Liver (tissue), 9 donors: ENCODE data around the gene CSF2. TPM values are rescaled to one million over a fixed set of nuclear protein-coding genes. Genes with fewer than 3 reads are reported as not detected.

Experiments
- DNase-seq: peaks from one replicate; pipeline ENCODE4 v3.0.0-alpha.2; 2017; ENCODE audit warnings: low spot score
- H3K27ac ChIP-seq, 2 donors: one replicate each; pipeline ENCODE4 v1.7.0; 2013; ENCODE audit warnings: inconsistent platforms in 2 of 2, low read length in 2 of 2, control low read depth in 1 of 2, low read depth in 1 of 2, mild to moderate bottlenecking in 1 of 2
- H3K27me3 ChIP-seq, 4 donors: one replicate each; pipeline versions ENCODE4 v1.6.1 to v1.7.0; 2013; ENCODE audit warnings: low read length in 3 of 4, inconsistent platforms in 1 of 4, mild to moderate bottlenecking in 1 of 4, moderate library complexity in 1 of 4; ENCODE audit not compliant: control insufficient read depth in 4 of 4, insufficient read depth in 4 of 4
- H3K36me3 ChIP-seq, 4 donors: one replicate each; pipeline versions ENCODE4 v1.6.1 to v1.7.0; 2013; ENCODE audit warnings: low read length in 3 of 4, mild to moderate bottlenecking in 3 of 4, low read depth in 1 of 4, moderate library complexity in 1 of 4; ENCODE audit not compliant: control insufficient read depth in 4 of 4, insufficient read depth in 3 of 4
- H3K4me1 ChIP-seq, 4 donors: one replicate each; pipeline versions ENCODE4 v1.6.1 to v1.7.0; 2013; ENCODE audit warnings: low read length in 3 of 4, mild to moderate bottlenecking in 3 of 4, moderate library complexity in 1 of 4; ENCODE audit not compliant: control insufficient read depth in 4 of 4, insufficient read depth in 4 of 4
- H3K4me3 ChIP-seq, 3 donors: one replicate each; pipeline versions ENCODE4 v1.6.1 to v1.7.0; 2013; ENCODE audit warnings: low read length in 3 of 3, control low read depth in 1 of 3, low read depth in 1 of 3, mild to moderate bottlenecking in 1 of 3
- H3K9ac ChIP-seq, 2 donors: one replicate each; pipeline ENCODE4 v1.7.0; 2013; ENCODE audit warnings: low read length in 2 of 2, mild to moderate bottlenecking in 2 of 2, moderate library complexity in 2 of 2, control low read depth in 1 of 2, low read depth in 1 of 2
- H3K9me3 ChIP-seq, 4 donors: one replicate each; pipeline versions ENCODE4 v1.6.1 to v1.7.0; 2013; ENCODE audit warnings: low read length in 3 of 4; ENCODE audit not compliant: control insufficient read depth in 4 of 4
- ATF3 ChIP-seq: IDR thresholded peaks from 2 replicates; pipeline ENCODE4 v1.6.1; 2016; ENCODE audit warnings: antibody characterized with exemption
- EGR1 ChIP-seq, 2 donors: IDR thresholded peaks; 2 replicates each; pipeline ENCODE4 v1.6.1; 2016 to 2018; ENCODE audit warnings: antibody characterized with exemption in 2 of 2, low read depth in 2 of 2
- FOXA1 ChIP-seq: IDR thresholded peaks from 2 replicates; pipeline ENCODE4 v1.6.1; 2016; ENCODE audit warnings: antibody characterized with exemption
- FOXA2 ChIP-seq: IDR thresholded peaks from 2 replicates; pipeline ENCODE4 v1.6.1; 2016; ENCODE audit warnings: antibody characterized with exemption
- GABPA ChIP-seq, 2 donors: IDR thresholded peaks in 1 of 2; conservative IDR thresholded peaks in 1 of 2; 2 replicates each; pipeline ENCODE4 v1.6.1; 2016; ENCODE audit warnings: antibody characterized with exemption in 2 of 2, mild to moderate bottlenecking in 1 of 2, moderate library complexity in 1 of 2
- HNF4A ChIP-seq, 2 donors: conservative IDR thresholded peaks; 2 replicates each; pipeline ENCODE4 v1.6.1; 2016; ENCODE audit warnings: antibody characterized with exemption in 2 of 2, mild to moderate bottlenecking in 2 of 2
- HNF4G ChIP-seq: IDR thresholded peaks from 2 replicates; pipeline ENCODE4 v1.6.1; 2016; ENCODE audit warnings: antibody characterized with exemption
- JUND ChIP-seq, 2 donors: IDR thresholded peaks; 2 replicates each; pipeline ENCODE4 v1.6.1; 2016; ENCODE audit warnings: antibody characterized with exemption in 2 of 2
- MAX ChIP-seq: IDR thresholded peaks from 2 replicates; pipeline ENCODE4 v1.6.1; 2016; ENCODE audit warnings: antibody characterized with exemption
- NR2F2 ChIP-seq: IDR thresholded peaks from 2 replicates; pipeline ENCODE4 v1.6.1; 2016; ENCODE audit warnings: antibody characterized with exemption
- RAD21 ChIP-seq, 2 donors: IDR thresholded peaks; 2 replicates each; pipeline ENCODE4 v1.6.1; 2016; ENCODE audit warnings: antibody characterized with exemption in 2 of 2, mild to moderate bottlenecking in 2 of 2
- TAF1 ChIP-seq: conservative IDR thresholded peaks from 2 replicates; pipeline ENCODE4 v1.6.1; 2016; ENCODE audit warnings: antibody characterized with exemption, mild to moderate bottlenecking
- YY1 ChIP-seq: IDR thresholded peaks from 2 replicates; pipeline ENCODE4 v1.6.1; 2016; ENCODE audit warnings: antibody characterized with exemption, mild to moderate bottlenecking
- ZBTB33 ChIP-seq: IDR thresholded peaks from 2 replicates; pipeline ENCODE4 v1.6.1; 2016; ENCODE audit warnings: antibody characterized with exemption
- WGBS: extraction: QIAGEN DNeasy Blood & Tissue Kit; methylation state at CpG from one replicate; pipeline ENCODE4 v1.1.7; 2013; 5-methylcytosine and 5-hydroxymethylcytosine counted together
- polyA plus RNA-seq, 2 donors: library from polyadenylated mRNA; stranded (reverse) in 1 of 2; unstranded in 1 of 2; fragments of 200-250 nt in 1 of 2; fragments of >200 nt in 1 of 2; fragmentation: Nextera tagmentation in 1 of 2; extraction: Ambion mirVana in 1 of 2; gene quantifications; one replicate each; pipeline versions ENCODE4 v1.2.1 to v1.2.3, GENCODE V29; 2013 to 2015
- total RNA-seq, 2 donors: library from RNA; depleted of rRNA; stranded (reverse); fragments of >200 nt; gene quantifications; one replicate each; pipeline ENCODE4 v1.2.3, GENCODE V29; 2014
- TF ChIP-seq, protein P1 (sequence below): IDR thresholded peaks from 2 replicates; pipeline ENCODE4 v1.6.1; 2016; ENCODE audit warnings: antibody characterized with exemption, mild to moderate bottlenecking
- TF ChIP-seq, protein P2 (sequence below): fragments of 150-350 bp; IDR thresholded peaks from 2 replicates; pipeline ENCODE4 v1.5.1; 2017; ENCODE audit warnings: improper control_type of control experiment, low read depth, low read length; ENCODE audit not compliant: missing input control
- donor health status: healthy.
- donor health status: healthy.
- donor health status: healthy.
- donor health status: healthy.
- donor health status: healthy.

Gene CSF2
- not detected for total RNA-seq
- polyA plus RNA-seq, result not detected

- Histone ChIP-seq H3K27ac (no peak within 1 kb of the TSS), H3K4me3 (no peak within 1 kb of the TSS), H3K9me3 (no peaks in the 10 kb centered on the region), H3K4me1 (no peaks in the 10 kb centered on the region), H3K36me3 (no peaks in the 10 kb centered on the region), H3K27me3 (no peaks in the 10 kb centered on the region), H3K9ac (no peak within 1 kb of the TSS)
- no peak for TF ChIP-seq FOXA2
- TF ChIP-seq EGR1 (IDR thresholded peaks at IDR 0.05; ENCODE audit: low read depth in 2 of 2), result no peak
- TF ChIP-seq RAD21 (IDR thresholded peaks at IDR 0.05), result no peak
- no peak for TF ChIP-seq GABPA (IDR thresholded peaks at IDR 0.05 in 1 of 2, conservative IDR thresholded peaks at IDR 0.05 in 1 of 2)
- TF ChIP-seq HNF4G, result no peak
- DNase-seq, result no peak
- 90% methylated on average over 12 of the region's 12 CpGs for WGBS
Observed at GRCh38 chr5:132073231-132074013, at the start of gene CSF2. CSF2 (plus strand) TSS chr5:132073789; CDS start chr5:132073824, 35 bp downstream.

DNA sequence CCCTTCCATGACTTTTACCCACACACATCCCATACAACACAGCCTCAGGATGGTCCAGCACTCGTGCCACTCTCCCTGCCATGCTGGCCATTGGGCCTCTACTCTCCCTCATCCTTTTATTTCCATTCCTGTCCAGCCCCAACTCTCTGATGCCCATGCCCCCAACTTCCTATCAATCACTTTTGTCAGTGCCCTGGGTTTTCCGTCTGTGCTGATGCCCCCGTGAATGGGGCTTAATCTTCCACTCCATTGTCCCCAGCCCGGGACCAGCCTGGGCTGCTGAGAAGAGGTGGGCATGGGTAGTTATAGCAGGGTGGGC lies 49.5 kb upstream of the CSF2 start:
- Histone ChIP-seq H3K36me3 (no peaks in the 10 kb centered on the region), H3K27ac (no peak overlapping the region), H3K4me1 (no peaks in the 10 kb centered on the region), H3K27me3 (no peaks in the 10 kb centered on the region), H3K4me3 (no peak overlapping the region), H3K9ac (no peak overlapping the region), H3K9me3 (no peaks in the 10 kb centered on the region)
- no peak for DNase-seq
- WGBS, result 78% methylated on average over 4 of the region's 4 CpGs
- no peak for TF ChIP-seq HNF4A (conservative IDR thresholded peaks at IDR 0.05)
- TF ChIP-seq MAX, result no peak
- TF ChIP-seq RAD21 (IDR thresholded peaks at IDR 0.05), result no peak
- no peak for TF ChIP-seq FOXA1
- TF ChIP-seq ATF3, result no peak
- no peak for TF ChIP-seq TAF1
- no peak for TF ChIP-seq EGR1 (IDR thresholded peaks at IDR 0.05; ENCODE audit: low read depth in 2 of 2)
- no peak for TF ChIP-seq NR2F2
- TF ChIP-seq HNF4G, result no peak
- no peak for TF ChIP-seq GABPA (IDR thresholded peaks at IDR 0.05 in 1 of 2, conservative IDR thresholded peaks at IDR 0.05 in 1 of 2)
- no peak for TF ChIP-seq ZBTB33

DNA sequence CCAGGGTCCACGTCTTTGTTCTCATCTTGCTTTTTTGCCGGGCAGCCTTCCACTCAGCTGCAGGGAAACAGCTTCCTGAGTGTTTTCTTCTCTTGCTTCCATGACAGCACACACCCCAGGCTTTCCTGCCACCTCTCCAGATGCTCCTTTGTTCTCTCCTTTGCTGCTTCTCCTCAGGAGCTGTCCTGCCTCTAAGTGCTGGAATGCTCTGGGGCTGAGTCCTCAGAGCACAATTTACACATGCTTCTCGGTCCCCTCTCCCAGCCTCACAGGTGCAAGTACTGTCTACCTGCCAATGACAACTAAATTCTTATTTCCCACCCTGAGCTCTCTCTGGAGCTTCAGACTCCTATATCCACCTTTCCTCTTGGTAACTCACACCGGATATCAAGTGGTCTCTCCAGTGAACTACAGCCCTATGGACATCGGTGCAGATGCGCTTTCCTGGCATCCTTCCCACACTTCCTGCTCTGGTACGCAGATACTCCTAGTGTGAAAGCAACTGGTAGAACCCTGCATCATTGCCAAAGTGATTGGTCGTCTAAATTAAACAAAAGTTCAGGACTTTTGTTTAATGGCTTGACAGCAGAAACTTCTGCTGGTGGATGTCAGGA lies 48.7 kb upstream of the CSF2 start:
- Histone ChIP-seq H3K36me3 (no peaks in the 10 kb centered on the region), H3K9me3 (no peaks in the 10 kb centered on the region), H3K4me3 (no peak overlapping the region), H3K27me3 (no peaks in the 10 kb centered on the region), H3K27ac (no peak overlapping the region), H3K4me1 (no peaks in the 10 kb centered on the region), H3K9ac (no peak overlapping the region)
- TF ChIP-seq JUND (IDR thresholded peaks at IDR 0.05) (no peak), YY1 (no peak)
- TF ChIP-seq, protein P1, sequence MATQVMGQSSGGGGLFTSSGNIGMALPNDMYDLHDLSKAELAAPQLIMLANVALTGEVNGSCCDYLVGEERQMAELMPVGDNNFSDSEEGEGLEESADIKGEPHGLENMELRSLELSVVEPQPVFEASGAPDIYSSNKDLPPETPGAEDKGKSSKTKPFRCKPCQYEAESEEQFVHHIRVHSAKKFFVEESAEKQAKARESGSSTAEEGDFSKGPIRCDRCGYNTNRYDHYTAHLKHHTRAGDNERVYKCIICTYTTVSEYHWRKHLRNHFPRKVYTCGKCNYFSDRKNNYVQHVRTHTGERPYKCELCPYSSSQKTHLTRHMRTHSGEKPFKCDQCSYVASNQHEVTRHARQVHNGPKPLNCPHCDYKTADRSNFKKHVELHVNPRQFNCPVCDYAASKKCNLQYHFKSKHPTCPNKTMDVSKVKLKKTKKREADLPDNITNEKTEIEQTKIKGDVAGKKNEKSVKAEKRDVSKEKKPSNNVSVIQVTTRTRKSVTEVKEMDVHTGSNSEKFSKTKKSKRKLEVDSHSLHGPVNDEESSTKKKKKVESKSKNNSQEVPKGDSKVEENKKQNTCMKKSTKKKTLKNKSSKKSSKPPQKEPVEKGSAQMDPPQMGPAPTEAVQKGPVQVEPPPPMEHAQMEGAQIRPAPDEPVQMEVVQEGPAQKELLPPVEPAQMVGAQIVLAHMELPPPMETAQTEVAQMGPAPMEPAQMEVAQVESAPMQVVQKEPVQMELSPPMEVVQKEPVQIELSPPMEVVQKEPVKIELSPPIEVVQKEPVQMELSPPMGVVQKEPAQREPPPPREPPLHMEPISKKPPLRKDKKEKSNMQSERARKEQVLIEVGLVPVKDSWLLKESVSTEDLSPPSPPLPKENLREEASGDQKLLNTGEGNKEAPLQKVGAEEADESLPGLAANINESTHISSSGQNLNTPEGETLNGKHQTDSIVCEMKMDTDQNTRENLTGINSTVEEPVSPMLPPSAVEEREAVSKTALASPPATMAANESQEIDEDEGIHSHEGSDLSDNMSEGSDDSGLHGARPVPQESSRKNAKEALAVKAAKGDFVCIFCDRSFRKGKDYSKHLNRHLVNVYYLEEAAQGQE, result peak; percentile 58
- TF ChIP-seq, protein P2, sequence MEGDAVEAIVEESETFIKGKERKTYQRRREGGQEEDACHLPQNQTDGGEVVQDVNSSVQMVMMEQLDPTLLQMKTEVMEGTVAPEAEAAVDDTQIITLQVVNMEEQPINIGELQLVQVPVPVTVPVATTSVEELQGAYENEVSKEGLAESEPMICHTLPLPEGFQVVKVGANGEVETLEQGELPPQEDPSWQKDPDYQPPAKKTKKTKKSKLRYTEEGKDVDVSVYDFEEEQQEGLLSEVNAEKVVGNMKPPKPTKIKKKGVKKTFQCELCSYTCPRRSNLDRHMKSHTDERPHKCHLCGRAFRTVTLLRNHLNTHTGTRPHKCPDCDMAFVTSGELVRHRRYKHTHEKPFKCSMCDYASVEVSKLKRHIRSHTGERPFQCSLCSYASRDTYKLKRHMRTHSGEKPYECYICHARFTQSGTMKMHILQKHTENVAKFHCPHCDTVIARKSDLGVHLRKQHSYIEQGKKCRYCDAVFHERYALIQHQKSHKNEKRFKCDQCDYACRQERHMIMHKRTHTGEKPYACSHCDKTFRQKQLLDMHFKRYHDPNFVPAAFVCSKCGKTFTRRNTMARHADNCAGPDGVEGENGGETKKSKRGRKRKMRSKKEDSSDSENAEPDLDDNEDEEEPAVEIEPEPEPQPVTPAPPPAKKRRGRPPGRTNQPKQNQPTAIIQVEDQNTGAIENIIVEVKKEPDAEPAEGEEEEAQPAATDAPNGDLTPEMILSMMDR, result no peak
- 70% methylated on average over 8 of the region's 8 CpGs for WGBS
- no peak for DNase-seq
